GM15510 (cell line): Measurements from ENCODE around the gene TGFB2.

Experiments used
- POLR2A ChIP-seq: IDR thresholded peaks from 3 replicates; pipeline ENCODE4 v1.6.1; 2011; ENCODE audit warnings: borderline replicate concordance; ENCODE audit not compliant: insufficient read length; ENCODE audit errors: extremely low read depth

TGFB2 gene

GRCh38 chr1:218480137-218480536, 135.0 kb downstream of the TGFB2 start:
- no peak for TF ChIP-seq POLR2A

DNA sequence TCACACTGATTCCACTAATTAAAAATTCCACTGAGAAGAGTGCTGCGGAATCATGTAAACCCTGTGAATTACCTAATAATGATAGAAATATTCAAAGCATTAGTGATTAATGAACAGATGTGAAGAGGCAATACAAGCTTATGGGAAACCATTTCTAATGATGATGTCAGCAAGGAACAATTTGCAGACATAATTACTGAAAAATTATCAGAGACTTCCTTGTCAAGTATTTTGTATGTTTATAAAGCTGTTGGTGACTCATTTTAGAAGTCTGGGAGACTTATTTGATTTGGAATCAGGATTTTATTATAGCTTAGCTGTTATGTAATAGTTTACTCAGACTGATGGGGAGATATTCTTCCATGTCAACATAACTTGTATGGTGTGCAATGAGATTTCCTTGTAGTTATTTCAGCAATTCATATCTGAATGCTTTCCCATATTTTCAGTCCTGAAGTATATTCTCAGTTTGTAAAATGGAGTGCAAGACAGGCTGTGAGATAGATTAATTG, 135.5 kb downstream of the TGFB2 start:
- no peak for TF ChIP-seq POLR2A

- TF ChIP-seq POLR2A, result no peak
These were observed 136.1 kb downstream of the TGFB2 start for GRCh38 chr1:218481116-218481775.

- TF ChIP-seq POLR2A, result no peak
These were observed 137.5 kb downstream of the TGFB2 start for GRCh38 chr1:218482683-218483082.

DNA sequence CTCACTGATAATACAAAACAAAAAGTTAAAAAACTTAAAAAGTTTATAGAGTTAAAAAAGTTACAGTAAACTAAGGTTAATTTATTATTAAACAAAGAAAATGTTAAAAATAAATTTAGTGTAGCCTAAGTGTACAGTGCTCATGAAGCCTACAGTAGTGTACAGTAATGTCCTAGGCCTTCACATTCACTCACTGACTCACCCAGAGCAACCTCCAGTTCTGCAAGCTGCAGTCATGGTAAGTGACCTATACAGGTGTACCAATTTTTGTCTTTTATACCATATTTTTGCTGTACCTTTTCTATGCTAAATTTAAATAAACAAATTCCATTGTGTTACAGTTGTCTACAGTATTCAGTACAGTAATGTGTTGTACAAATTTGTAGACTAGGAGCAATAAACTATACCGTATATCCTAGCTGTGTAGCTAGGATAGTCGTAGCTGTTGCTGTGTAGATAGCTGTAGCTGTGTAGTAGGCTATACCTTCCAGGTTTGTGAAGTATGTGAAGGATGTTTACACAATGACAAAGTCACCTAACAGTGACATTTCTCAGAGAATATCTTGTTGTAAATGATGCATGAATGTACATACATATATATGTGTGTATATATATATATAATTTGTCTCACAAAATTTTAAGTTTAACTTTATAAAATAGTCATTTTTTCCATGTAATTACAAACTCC, 140.2 kb downstream of the TGFB2 start:
- no peak for TF ChIP-seq POLR2A

DNA sequence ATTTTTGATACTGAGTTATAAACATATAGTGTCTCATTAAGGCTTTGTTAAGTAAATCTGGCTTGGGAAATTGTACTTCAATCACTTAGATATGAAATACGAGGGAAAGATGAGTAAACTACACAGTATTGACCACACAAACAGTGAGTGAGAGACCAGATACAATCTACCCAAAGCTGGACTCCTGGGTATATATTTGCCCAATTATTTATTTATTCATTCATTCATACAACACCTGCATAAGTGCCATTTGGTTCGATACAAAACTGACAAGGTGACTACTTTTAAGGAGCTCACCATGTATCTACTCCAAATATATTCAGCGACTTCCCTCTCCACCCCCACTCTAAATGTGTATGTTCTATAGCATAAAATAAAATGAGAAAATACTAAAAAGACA, 143.4 kb downstream of the TGFB2 start:
- no peak for TF ChIP-seq POLR2A

GRCh38 chr1:218488986-218489385, 143.8 kb downstream of the TGFB2 start:
- TF ChIP-seq POLR2A, result no peak

DNA sequence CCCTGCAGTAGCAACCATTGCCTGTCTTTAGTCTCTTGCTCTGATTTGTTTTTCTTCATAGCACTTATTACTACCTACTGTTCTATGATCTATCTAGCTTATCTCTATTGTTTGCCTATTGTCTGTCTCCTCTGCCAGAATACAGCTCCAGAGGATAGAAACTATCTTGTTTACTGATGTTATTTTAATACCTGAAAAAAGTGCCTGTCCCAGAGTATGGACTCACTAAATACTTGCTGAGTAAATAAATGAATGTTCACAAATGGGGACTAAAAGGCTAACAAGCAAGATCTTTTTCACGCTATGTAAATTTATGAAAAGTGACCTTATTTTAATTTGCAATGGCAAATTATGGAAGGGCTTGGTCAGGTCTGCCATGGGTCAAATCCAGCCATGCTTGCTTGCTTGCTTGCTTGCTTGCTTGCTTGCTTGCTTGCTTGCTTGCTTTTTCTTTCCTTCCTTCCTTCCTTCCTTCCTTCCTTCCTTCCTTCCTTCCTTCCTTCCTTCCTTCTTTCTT, 145.3 kb downstream of the TGFB2 start:
- TF ChIP-seq POLR2A, result no peak

- TF ChIP-seq POLR2A, result no peak
These were observed 147.7 kb downstream of the TGFB2 start for GRCh38 chr1:218492874-218493273.

DNA sequence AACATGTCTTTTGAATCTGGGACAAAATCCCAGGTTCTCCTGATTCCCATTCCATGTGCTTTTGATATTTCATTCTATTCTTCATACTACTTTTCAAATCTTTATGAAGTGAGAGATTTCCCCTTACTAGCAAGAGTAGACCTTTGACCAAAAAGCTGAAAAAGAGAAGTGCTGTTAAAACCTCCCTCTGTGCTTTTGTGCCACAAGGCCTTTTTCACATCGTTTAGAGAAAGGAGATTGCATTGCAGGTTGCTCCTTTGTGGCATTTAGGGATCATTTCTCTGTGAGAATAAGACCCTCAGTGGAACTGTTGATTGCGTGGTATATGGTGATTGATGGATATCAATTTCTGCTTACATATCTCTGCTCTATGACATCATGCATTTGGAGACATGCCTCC, 148.8 kb downstream of the TGFB2 start:
- no peak for TF ChIP-seq POLR2A
